Measurements from ENCODE around the gene LGALS8. TPM values are rescaled to one million over a fixed set of nuclear protein-coding genes. Genes with fewer than 3 reads are reported as not detected.
"Not testable (repeated sequence)": the region's sequence is repeated elsewhere in the genome, so short reads cannot be mapped to it uniquely, and the experiment has no call there.

The LGALS8 gene
- total RNA-seq, 1 experiment from 2014 or later: 221 TPM

- no peak overlapping the region for H3K27ac ChIP-seq (ENCODE audit: low read length)
- H3K9me3 ChIP-seq (ENCODE audit: control insufficient read depth, insufficient read depth, low read depth, low read length): no peaks in the 10 kb centered on the region
- H3K36me3 ChIP-seq (ENCODE audit: control insufficient read depth, insufficient read depth, low read length): peaks cover 75% of the 10 kb centered on the region
- BruUV-seq (replicated peaks): no TSS peak
- H3K27me3 ChIP-seq (ENCODE audit: control insufficient read depth, insufficient read depth, low read length): no peaks in the 10 kb centered on the region
- ChIA-PET POLR2A (no interaction called here), CTCF (no interaction called here)
- H3K4me1 ChIP-seq (ENCODE audit: control insufficient read depth, insufficient read depth, low read length): no peaks in the 10 kb centered on the region
- TF ChIP-seq TCF7L2 (IDR thresholded peaks at IDR 0.05; ENCODE audit: low read depth, low read length) (no peak), SIN3A (IDR thresholded peaks at IDR 0.05; ENCODE audit: borderline replicate concordance, insufficient read depth, low read depth, low read length) (no peak), REST (IDR thresholded peaks at IDR 0.05; ENCODE audit: insufficient read depth in 1 of 2, low read depth in 2 of 2, low read length in 1 of 2) (no peak), POLR2AphosphoS5 (IDR thresholded peaks at IDR 0.05; ENCODE audit: low read depth, low read length) (no peak), CTCF (IDR thresholded peaks at IDR 0.05) (no peak)
- intact Hi-C loops (cut with micrococcal nuclease; ENCODE audit: unreplicated experiment) (no loop called here), in situ Hi-C loops (cut with HindIII; ENCODE audit: low pct_unique_long_range_greater_than_20kb, low sequenced_read_pairs) (no loop called here)
- no peak overlapping the region for H3K4me3 ChIP-seq (ENCODE audit: low read depth in 2 of 2, low read length in 2 of 2)
- ATAC-seq (no peak), DNase-seq (ENCODE audit: low read depth, low spot score) (no peak)
Measured at GRCh38 chr1:236575523-236575922, 51.7 kb downstream of the LGALS8 start.

GRCh38 chr1:236576004-236576403 is 52.2 kb downstream of the LGALS8 start:
- ChIA-PET CTCF (no interaction called here), POLR2A (no interaction called here)
- Histone ChIP-seq H3K36me3 (ENCODE audit: control insufficient read depth, insufficient read depth, low read length) (peaks cover 73% of the 10 kb centered on the region), H3K27me3 (ENCODE audit: control insufficient read depth, insufficient read depth, low read length) (no peaks in the 10 kb centered on the region), H3K4me3 (ENCODE audit: low read depth in 2 of 2, low read length in 2 of 2) (no peak overlapping the region), H3K27ac (ENCODE audit: low read length) (no peak overlapping the region), H3K4me1 (ENCODE audit: control insufficient read depth, insufficient read depth, low read length) (no peaks in the 10 kb centered on the region), H3K9me3 (ENCODE audit: control insufficient read depth, insufficient read depth, low read depth, low read length) (no peaks in the 10 kb centered on the region)
- intact Hi-C loops (cut with micrococcal nuclease; ENCODE audit: unreplicated experiment) (no loop called here), in situ Hi-C loops (cut with HindIII; ENCODE audit: low pct_unique_long_range_greater_than_20kb, low sequenced_read_pairs) (no loop called here)
- no TSS peak for BruUV-seq (replicated peaks)
- no peak for DNase-seq (ENCODE audit: low read depth, low spot score)
- TF ChIP-seq CTCF (IDR thresholded peaks at IDR 0.05) (no peak), SIN3A (IDR thresholded peaks at IDR 0.05; ENCODE audit: borderline replicate concordance, insufficient read depth, low read depth, low read length) (no peak), REST (IDR thresholded peaks at IDR 0.05; ENCODE audit: insufficient read depth in 1 of 2, low read depth in 2 of 2, low read length in 1 of 2) (no peak)
- no peak for ATAC-seq

GRCh38 chr1:236577041-236577440 is 53.3 kb downstream of the LGALS8 start:
- H3K4me1 ChIP-seq (ENCODE audit: control insufficient read depth, insufficient read depth, low read length); ATAC-seq; in situ Hi-C loops (cut with HindIII; ENCODE audit: low pct_unique_long_range_greater_than_20kb, low sequenced_read_pairs); H3K4me3 ChIP-seq (ENCODE audit: low read depth in 2 of 2, low read length in 2 of 2); intact Hi-C loops (cut with micrococcal nuclease; ENCODE audit: unreplicated experiment); POLR2A ChIA-PET; BruUV-seq (replicated peaks); CTCF ChIA-PET; H3K27me3 ChIP-seq (ENCODE audit: control insufficient read depth, insufficient read depth, low read length); H3K27ac ChIP-seq (ENCODE audit: low read length); H3K9me3 ChIP-seq (ENCODE audit: control insufficient read depth, insufficient read depth, low read depth, low read length); DNase-seq (ENCODE audit: low read depth, low spot score): not testable (repeated sequence)
- peaks cover 70% of the 10 kb centered on the region for H3K36me3 ChIP-seq (ENCODE audit: control insufficient read depth, insufficient read depth, low read length)
